Right cardiac atrium (tissue), 5 donors: Measurements from ENCODE around the gene GAB2. TPM values are rescaled to one million over a fixed set of nuclear protein-coding genes. Genes with fewer than 3 reads are reported as not detected.

Source experiments
- ATAC-seq, 2 donors: fragments of 200-7000 bp; cut with Tn5 transposase; one replicate each; pipeline versions ENCODE4 v1.8.0 to v1.9.1; 2020; ENCODE audit warnings: moderate library complexity in 2 of 2, mild to moderate bottlenecking in 1 of 2
- DNase-seq, 3 donors: peaks; one replicate each; pipeline ENCODE4 v3.0.0-alpha.2; 2020
- H3K27ac ChIP-seq: one replicate; pipeline ENCODE4 v1.5.1; 2013; ENCODE audit warnings: mild to moderate bottlenecking, low read length, control low read depth, moderate library complexity
- H3K27me3 ChIP-seq: one replicate; pipeline ENCODE4 v1.6.1; 2013; ENCODE audit not compliant: control insufficient read depth, insufficient read depth
- H3K4me1 ChIP-seq: one replicate; pipeline ENCODE4 v1.6.1; 2013; ENCODE audit warnings: low read length; ENCODE audit not compliant: control insufficient read depth, insufficient read depth
- H3K4me3 ChIP-seq: one replicate; pipeline ENCODE4 v1.5.1; 2013; ENCODE audit warnings: low read length, control low read depth
- H3K9me3 ChIP-seq: one replicate; pipeline ENCODE4 v1.6.1; 2013; ENCODE audit warnings: low read length; ENCODE audit not compliant: control insufficient read depth
- WGBS: extraction: QIAGEN DNeasy Blood & Tissue Kit; methylation state at CpG from one replicate; pipeline ENCODE4 v1.1.7; 2013; 5-methylcytosine and 5-hydroxymethylcytosine counted together
- intact Hi-C, 4 donors: fragments of 100-400 bp; cut with DNase I; formaldehyde crosslinking; loops; one replicate each; pipeline versions ENCODE4 v1.11.0 to v1.14.0; 2022 to 2023
- polyA plus RNA-seq: library from polyadenylated mRNA; stranded (reverse); fragments of 200-250 nt; gene quantifications from one replicate; pipeline ENCODE4 v1.2.3, GENCODE V29; 2013
- total RNA-seq, 4 donors: library from RNA; stranded (reverse); fragmentation: NEBNext Ultra II Directional; extraction: Animal tissue kit (Norgen Biotek cat#: 25700); gene quantifications; one replicate each; pipeline ENCODE4 v1.2.1, GENCODE V29; 2021
- donor health status: healthy with polysubstance abuse.
- donor health status: DM: no; HTN: yes; CAD: no.
- donor health status: DM: no; HTN: no; CAD: no.
- donor health status: DM: no; HTN: yes; CAD: no; lungs with severe emphysema.
- donor health status: DM: yes; HTN: yes; CAD: no.

The GAB2 gene
- total and polyA plus RNA-seq, 5 donors: 7.5 to 37.3 (median 23.4) TPM

DNA sequence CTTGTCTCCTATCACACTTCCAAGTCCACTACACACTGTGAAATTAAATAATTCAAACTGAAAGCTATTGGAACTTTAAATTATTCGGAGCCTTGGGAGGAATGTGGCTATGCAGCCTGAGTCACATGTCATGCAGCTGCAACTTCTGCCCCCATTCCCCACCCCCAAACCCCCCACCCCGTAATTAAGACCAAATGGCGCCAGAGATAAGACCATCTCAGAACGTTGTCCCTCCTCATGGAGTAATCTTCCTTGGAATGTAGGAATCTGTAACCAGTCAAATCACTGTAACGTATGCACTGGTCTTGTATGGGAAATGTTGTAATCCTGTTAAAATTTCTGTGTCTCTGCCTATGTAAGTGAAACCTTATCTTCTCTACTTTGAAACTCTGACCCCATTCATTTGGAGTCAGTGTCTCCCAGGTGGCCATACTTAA, 37.0 kb downstream of the GAB2 start:
- intact Hi-C loops: no loop called here
- 62% methylated on average over 5 of the region's 5 CpGs for WGBS
- H3K27ac ChIP-seq: no peak overlapping the region

DNA sequence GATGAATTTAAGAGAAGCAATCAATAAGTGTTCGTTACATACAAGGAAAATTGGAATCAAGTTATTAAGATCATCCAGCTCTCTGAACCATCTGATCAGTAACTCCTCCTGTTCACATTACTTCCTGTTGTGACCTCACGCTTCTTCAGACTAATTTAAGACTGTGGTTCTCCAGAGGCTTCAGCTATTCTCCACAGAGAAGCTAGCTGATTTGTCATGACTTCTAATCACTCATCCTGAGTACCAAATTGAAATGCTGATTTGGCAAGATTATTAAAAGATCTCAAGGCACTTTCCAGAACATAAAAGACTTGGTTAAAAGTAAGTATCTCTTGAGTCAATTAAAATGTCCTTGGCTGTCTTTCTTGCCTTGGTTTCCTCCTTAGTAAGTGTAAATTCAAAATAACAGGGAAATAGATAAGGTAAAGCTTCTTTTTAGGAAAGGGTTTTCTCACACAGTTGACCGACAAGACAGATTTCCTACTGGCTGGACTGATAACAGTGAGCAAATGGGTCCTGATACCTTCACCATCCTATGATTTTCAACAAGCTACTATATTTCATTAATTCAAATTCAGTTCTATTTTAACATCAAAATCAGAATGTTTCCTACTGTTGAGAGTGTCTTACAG, 38.5 kb downstream of the GAB2 start:
- no peak overlapping the region for H3K4me3 ChIP-seq
- WGBS: 48% methylated on average over 3 of the region's 3 CpGs
- no peaks in the 10 kb centered on the region for H3K9me3 ChIP-seq
- H3K4me1 ChIP-seq: peaks cover 5% of the 10 kb centered on the region
- intact Hi-C loops: no loop called here
- ATAC-seq: no peak
- no peak for DNase-seq
- H3K27ac ChIP-seq: no peak overlapping the region
- H3K27me3 ChIP-seq: no peaks in the 10 kb centered on the region

More for the DNA sequence above, 37.0 kb downstream of the GAB2 start:
- peaks cover 4% of the 10 kb centered on the region for H3K4me1 ChIP-seq
- no peaks in the 10 kb centered on the region for H3K27me3 ChIP-seq
- H3K4me3 ChIP-seq: no peak overlapping the region
- no peak for DNase-seq
- no peak for ATAC-seq
- no peaks in the 10 kb centered on the region for H3K9me3 ChIP-seq

GRCh38 chr11:78377625-78378418, 39.8 kb downstream of the GAB2 start:
- ATAC-seq: no peak
- no peak for DNase-seq
- no peaks in the 10 kb centered on the region for H3K27me3 ChIP-seq
- peaks cover 7% of the 10 kb centered on the region for H3K4me1 ChIP-seq
- H3K9me3 ChIP-seq: no peaks in the 10 kb centered on the region
- no peak overlapping the region for H3K27ac ChIP-seq
- no peak overlapping the region for H3K4me3 ChIP-seq
- 88% methylated on average over 9 of the region's 9 CpGs for WGBS
- intact Hi-C loops: no loop called here

- ATAC-seq (no peak), DNase-seq (no peak)
- H3K27ac ChIP-seq: no peak overlapping the region
- 98% methylated on average over 3 of the region's 3 CpGs for WGBS
- intact Hi-C loops: no loop called here
- no peaks in the 10 kb centered on the region for H3K9me3 ChIP-seq
- no peaks in the 10 kb centered on the region for H3K27me3 ChIP-seq
- H3K4me1 ChIP-seq: peaks cover 4% of the 10 kb centered on the region
- H3K4me3 ChIP-seq: no peak overlapping the region
Measured at GRCh38 chr11:78376858-78377257, 40.8 kb downstream of the GAB2 start.

DNA sequence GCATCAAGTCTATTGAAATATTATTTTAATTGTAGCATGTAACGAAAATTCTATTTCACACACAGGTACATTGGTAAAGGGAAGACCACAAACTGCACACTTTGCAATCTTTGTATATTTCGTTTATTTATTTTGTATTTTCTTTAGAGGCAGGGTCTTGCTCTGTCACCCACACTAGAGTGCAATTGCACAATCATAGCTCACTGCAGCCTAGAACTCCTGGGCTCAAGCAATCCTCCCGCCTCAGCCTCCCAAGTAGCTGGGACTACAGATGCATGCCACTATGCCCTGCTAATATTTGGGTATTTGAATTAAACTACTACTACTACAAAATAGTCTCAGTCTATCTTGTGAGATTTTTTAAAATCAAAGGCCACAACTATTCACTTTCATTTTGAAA, 42.7 kb downstream of the GAB2 start:
- H3K4me3 ChIP-seq: no peak overlapping the region
- no peaks in the 10 kb centered on the region for H3K9me3 ChIP-seq
- 93% methylated on average over 3 of the region's 3 CpGs for WGBS
- intact Hi-C loops: no loop called here
- no peaks in the 10 kb centered on the region for H3K27me3 ChIP-seq
- H3K4me1 ChIP-seq: peaks cover 13% of the 10 kb centered on the region
- no peak overlapping the region for H3K27ac ChIP-seq
- no peak for ATAC-seq
- DNase-seq: no peak

- ATAC-seq (no peak), DNase-seq (no peak)
- Histone ChIP-seq H3K9me3 (no peaks in the 10 kb centered on the region), H3K4me1 (peaks cover 13% of the 10 kb centered on the region), H3K27ac (no peak overlapping the region), H3K27me3 (no peaks in the 10 kb centered on the region), H3K4me3 (no peak overlapping the region)
- intact Hi-C loops: no loop called here
- WGBS: 81% methylated on average over 1 of the region's 1 CpG
Measured at GRCh38 chr11:78373689-78374088, 43.9 kb downstream of the GAB2 start.

- H3K9me3 ChIP-seq: no peaks in the 10 kb centered on the region
- ATAC-seq (peak; percentile 37 to 44), DNase-seq (no peak)
- WGBS: 49% methylated on average over 4 of the region's 4 CpGs
- no peaks in the 10 kb centered on the region for H3K27me3 ChIP-seq
- peaks cover 13% of the 10 kb centered on the region for H3K4me1 ChIP-seq
- intact Hi-C loops: no loop called here
- H3K4me3 ChIP-seq: no peak overlapping the region
- H3K27ac ChIP-seq: no peak overlapping the region
Measured at GRCh38 chr11:78372114-78372768, 45.4 kb downstream of the GAB2 start.

DNA sequence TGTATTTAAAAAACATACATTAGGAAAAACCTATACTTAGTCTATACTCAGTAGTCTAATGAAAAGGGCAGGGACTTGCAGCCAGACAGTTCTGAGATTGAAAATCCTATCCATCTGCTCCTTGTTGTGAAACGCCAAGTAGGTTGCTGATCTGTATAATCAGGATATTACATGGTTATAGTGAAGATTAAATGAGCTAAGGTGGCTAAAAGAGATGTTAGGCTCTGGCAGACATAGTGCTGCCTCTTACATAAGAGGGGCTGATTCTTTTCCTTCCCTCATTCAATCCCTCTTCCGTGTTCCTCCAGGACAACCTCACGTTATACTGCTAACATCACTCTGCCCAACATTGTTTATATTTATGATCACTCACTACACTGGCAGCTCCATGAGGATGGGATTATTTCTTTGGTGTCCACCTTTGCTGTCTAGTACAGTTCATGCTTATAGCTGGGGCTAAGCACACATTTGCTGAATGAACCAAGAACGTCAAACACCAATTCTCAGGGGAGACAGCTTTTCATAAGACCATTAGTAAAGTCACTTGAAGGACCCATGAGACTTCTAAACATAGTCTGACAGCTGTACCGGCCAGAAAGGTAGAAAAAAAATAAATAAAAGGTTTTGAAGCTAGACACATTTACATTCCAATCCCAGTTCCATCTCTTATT, 46.3 kb downstream of the GAB2 start:
- intact Hi-C loops: no loop called here
- Histone ChIP-seq H3K27me3 (no peaks in the 10 kb centered on the region), H3K4me1 (peaks cover 15% of the 10 kb centered on the region), H3K27ac (peak overlapping the region; percentile 45), H3K9me3 (no peaks in the 10 kb centered on the region), H3K4me3 (no peak overlapping the region)
- DNase-seq: no peak
- ATAC-seq: peak; percentile 23 to 53
- 31% methylated on average over 5 of the region's 5 CpGs for WGBS

GRCh38 chr11:78370406-78371172, 47.0 kb downstream of the GAB2 start:
- Histone ChIP-seq H3K27me3 (no peaks in the 10 kb centered on the region), H3K4me3 (no peak overlapping the region), H3K9me3 (no peaks in the 10 kb centered on the region), H3K4me1 (peaks cover 16% of the 10 kb centered on the region), H3K27ac (peak overlapping the region; percentile 30)
- WGBS: 50% methylated on average over 7 of the region's 7 CpGs
- intact Hi-C loops: no loop called here
- peak; percentile 91 to 94 for ATAC-seq
- peak in 2 of 3 donors; percentile 42 to 70 for DNase-seq

- H3K4me1 ChIP-seq: peaks cover 12% of the 10 kb centered on the region
- DNase-seq (no peak), ATAC-seq (peak; percentile 68 to 93)
- H3K27me3 ChIP-seq: no peaks in the 10 kb centered on the region
- no peak overlapping the region for H3K27ac ChIP-seq
- 48% methylated on average over 2 of the region's 2 CpGs for WGBS
- H3K9me3 ChIP-seq: no peaks in the 10 kb centered on the region
- H3K4me3 ChIP-seq: no peak overlapping the region
- intact Hi-C loops: no loop called here
Measured at GRCh38 chr11:78365381-78365792, 52.2 kb downstream of the GAB2 start.
